IMR-90 (cell line): ENCODE results near the gene BCL11B. TPM values are rescaled to one million over a fixed set of nuclear protein-coding genes. Genes with fewer than 3 reads are reported as not detected.

Source experiments
- ATAC-seq: fragments of 200-7000 bp; cut with Tn5 transposase; 2 replicates; pipeline ENCODE4 v1.9.1; 2020; ENCODE audit warnings: low read depth, mild to moderate bottlenecking, moderate library complexity
- BruUV-seq: library from RNA; stranded (reverse); fragments of 400-500 nt; replicated peaks from 2 replicates; lab custom pipeline; 2021; lab: Mats Ljungman, UMichigan
- CTCF ChIA-PET: fragments of 300-600 bp; formaldehyde crosslinking; extraction: SDS; loops from one replicate; lab custom pipeline; 2021; ENCODE audit warnings: antibody characterized with exemption; lab: Yijun Ruan, JAX
- POLR2A ChIA-PET: fragments of 300-600 bp; sonication (Branson Sonifier 250); formaldehyde crosslinking; loops from one replicate; lab custom pipeline; 2022; ENCODE audit warnings: antibody characterized with exemption; ENCODE audit not compliant: unreplicated experiment; lab: Charles Lee
- DNase-seq: peaks from one replicate; pipeline ENCODE4 v3.0.0; 2013
- H2AFZ ChIP-seq: replicated peaks from 2 replicates; pipeline ENCODE3; 2013; ENCODE audit warnings: low read length, mild to moderate bottlenecking; ENCODE audit not compliant: poor library complexity
- H2AK5ac ChIP-seq: 2 replicates; pipeline ENCODE4 v1.6.1; 2013; ENCODE audit warnings: low read depth, low read length, inconsistent platforms
- H2AK9ac ChIP-seq: replicated peaks from 2 replicates; pipeline ENCODE3; 2013; ENCODE audit warnings: mild to moderate bottlenecking, low read depth, low read length, moderate library complexity; ENCODE audit not compliant: poor library complexity
- H2BK120ac ChIP-seq: 2 replicates; pipeline ENCODE4 v1.6.1; 2013; ENCODE audit warnings: low read depth, low read length, inconsistent platforms
- H2BK15ac ChIP-seq: 3 replicates; pipeline ENCODE4 v1.6.1; 2013; ENCODE audit warnings: low read depth, low read length, inconsistent platforms
- H2BK20ac ChIP-seq: 2 replicates; pipeline ENCODE4 v1.6.1; 2013; ENCODE audit warnings: low read depth, mild to moderate bottlenecking, inconsistent platforms, low read length, moderate library complexity
- H2BK5ac ChIP-seq: 2 replicates; pipeline ENCODE4 v1.6.1; 2013; ENCODE audit warnings: mild to moderate bottlenecking, low read depth, low read length, inconsistent platforms; ENCODE audit not compliant: poor library complexity, severe bottlenecking
- H3K14ac ChIP-seq: replicated peaks from 2 replicates; pipeline ENCODE4 v1.6.1; 2013; ENCODE audit warnings: low read depth, low read length, inconsistent platforms
- H3K18ac ChIP-seq: 2 replicates; pipeline ENCODE4 v1.6.1; 2013; ENCODE audit warnings: low read depth, low read length, control low read depth
- H3K23ac ChIP-seq: 2 replicates; pipeline ENCODE4 v1.6.1; 2013; ENCODE audit warnings: low read depth, low read length, inconsistent platforms
- H3K27ac ChIP-seq: 2 replicates; pipeline ENCODE4 v1.5.1; 2013; ENCODE audit warnings: mild to moderate bottlenecking, control low read depth, low read length; ENCODE audit not compliant: insufficient read depth
- H3K27me3 ChIP-seq: 2 replicates; pipeline ENCODE4 v1.6.1; 2013; ENCODE audit warnings: low read length; ENCODE audit not compliant: control insufficient read depth, insufficient read depth
- H3K36me3 ChIP-seq: 2 replicates; pipeline ENCODE4 v1.6.1; 2013; ENCODE audit warnings: low read length, mixed read lengths; ENCODE audit not compliant: control insufficient read depth, insufficient read depth
- H3K4ac ChIP-seq: 2 replicates; pipeline ENCODE4 v1.6.1; 2013; ENCODE audit warnings: low read depth, low read length, inconsistent platforms
- H3K4me1 ChIP-seq: 2 replicates; pipeline ENCODE4 v1.6.1; 2013; ENCODE audit warnings: low read length, mixed read lengths; ENCODE audit not compliant: control insufficient read depth, insufficient read depth
- H3K4me2 ChIP-seq: 2 replicates; pipeline ENCODE4 v1.6.1; 2013; ENCODE audit warnings: low read depth, mild to moderate bottlenecking, control low read depth, low read length, moderate library complexity
- H3K4me3 ChIP-seq: 2 replicates; pipeline ENCODE4 v1.5.1; 2013; ENCODE audit warnings: low read depth, mild to moderate bottlenecking, control low read depth, low read length, moderate library complexity; ENCODE audit not compliant: insufficient read depth
- H3K56ac ChIP-seq: 2 replicates; pipeline ENCODE4 v1.6.1; 2013; ENCODE audit warnings: low read length, inconsistent platforms; ENCODE audit not compliant: insufficient read depth; ENCODE audit errors: extremely low read depth
- H3K79me1 ChIP-seq, 2 experiments: 2 replicates each; pipeline ENCODE4 v1.6.1; 2013; ENCODE audit warnings: low read length in 2 of 2, inconsistent platforms in 1 of 2, low read depth in 1 of 2
- H3K9ac ChIP-seq: 2 replicates; pipeline ENCODE4 v1.6.1; 2013; ENCODE audit warnings: low read depth, low read length, control low read depth
- H3K9me1 ChIP-seq: 2 replicates; pipeline ENCODE4 v1.6.1; 2013; ENCODE audit warnings: low read length, inconsistent platforms; ENCODE audit not compliant: insufficient read depth
- H3K9me3 ChIP-seq: 2 replicates; pipeline ENCODE4 v1.6.1; 2013; ENCODE audit warnings: low read length; ENCODE audit not compliant: control insufficient read depth, insufficient read depth
- H4K20me1 ChIP-seq: 2 replicates; pipeline ENCODE4 v1.6.1; 2013; ENCODE audit warnings: low read length, inconsistent platforms; ENCODE audit not compliant: insufficient read depth
- H4K5ac ChIP-seq: 2 replicates; pipeline ENCODE4 v1.6.1; 2013; ENCODE audit warnings: mild to moderate bottlenecking, low read depth, low read length, control low read depth
- H4K8ac ChIP-seq, 2 experiments: 2 replicates each; pipeline ENCODE4 v1.6.1; 2013; ENCODE audit warnings: low read depth in 2 of 2, low read length in 2 of 2, control low read depth in 1 of 2, inconsistent platforms in 1 of 2
- H4K91ac ChIP-seq: 2 replicates; pipeline ENCODE4 v1.6.1; 2013; ENCODE audit warnings: low read depth, low read length, inconsistent platforms; ENCODE audit not compliant: insufficient read depth
- MXI1 ChIP-seq: IDR thresholded peaks from 2 replicates; pipeline ENCODE4 v1.6.1; 2012; ENCODE audit warnings: low read depth, mild to moderate bottlenecking, low read length, moderate library complexity, borderline replicate concordance
- WGBS, 2 experiments: methylation state at CpG; one replicate each; pipeline versions ENCODE4 v1.1.5 to v1.1.7; 2013; ENCODE audit warnings: missing lambda C conversion rate in 2 of 2; ENCODE audit not compliant: insufficient read length in 1 of 2; ENCODE audit errors: extremely low coverage in 2 of 2; 5-methylcytosine and 5-hydroxymethylcytosine counted together
- dilution Hi-C: fragments of 300-500 bp; cut with HindIII; formaldehyde crosslinking; loops from one replicate; pipeline ENCODE4 v1.14.3; 2018; ENCODE audit warnings: low sequenced_read_pairs; ENCODE audit not compliant: unreplicated experiment
- in situ Hi-C: fragments of 300-500 bp; cut with MboI; formaldehyde crosslinking; loops from 3 replicates; pipeline ENCODE4 v1.14.3; 2019; ENCODE audit warnings: low sequenced_read_pairs, inconsistent platforms, mixed read lengths
- intact Hi-C: fragments of 100-400 bp; cut with micrococcal nuclease; formaldehyde crosslinking; loops from 2 replicates; pipeline ENCODE4 v1.10.0; 2022
- polyA plus RNA-seq, 3 experiments: library from polyadenylated mRNA; depleted of rRNA; stranded (reverse); fragments of >200 nt; gene quantifications; 2 replicates each; pipeline ENCODE4 v1.2.3, GENCODE V29; 2012; ENCODE audit warnings: low replicate concordance in 1 of 3
- total RNA-seq: library from RNA; depleted of rRNA; stranded (reverse); fragments of >200 nt; gene quantifications from 2 replicates; pipeline ENCODE4 v1.2.3, GENCODE V29; 2012
- TF ChIP-seq, protein P1 (sequence below): conservative IDR thresholded peaks from 2 replicates; pipeline ENCODE4 v1.5.1; 2012; ENCODE audit warnings: mild to moderate bottlenecking, low read depth, low read length, improper control_type of control experiment

Gene BCL11B
- total and polyA plus RNA-seq, 2 of the 4 experiments (the other 2 are of a cell fraction), result under 0.01 TPM; not detected in 1

DNA sequence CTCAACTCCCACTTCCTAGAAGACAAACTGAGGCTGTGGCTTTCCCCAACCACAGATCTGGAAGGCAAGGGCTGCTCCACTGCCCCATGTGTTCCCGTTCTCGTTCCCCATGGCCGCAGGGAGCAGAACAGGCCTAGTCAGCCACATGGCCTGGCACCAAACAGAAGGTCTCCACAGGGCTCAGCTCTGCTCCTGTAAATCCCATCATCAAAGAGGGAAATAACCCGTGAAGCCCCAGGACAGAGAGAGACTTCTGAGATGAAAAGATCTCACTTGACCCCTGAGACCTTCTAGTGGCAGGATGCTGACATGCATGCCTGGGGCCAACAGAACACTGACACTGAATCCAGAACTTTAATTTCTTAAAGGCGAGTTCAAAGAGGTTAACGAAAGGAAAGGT lies 68.9 kb downstream of the BCL11B start:
- WGBS, 2 experiments, result no CpG with 5 or more reads among the region's 6 CpGs
- POLR2A ChIA-PET, result no interaction called here
- ATAC-seq, result no peak

More for the DNA sequence above, 68.9 kb downstream of the BCL11B start:
- no peak overlapping the region for H2BK5ac ChIP-seq
- H4K20me1 ChIP-seq, result no peaks in the 10 kb centered on the region
- no TSS peak for BruUV-seq
- H2AK9ac ChIP-seq, result no peak overlapping the region
- H3K9me3 ChIP-seq, result peaks cover 25% of the 10 kb centered on the region; the same call in 1 of the 2 replicates
- H2AFZ ChIP-seq, result no peak overlapping the region
- H4K5ac ChIP-seq, result no peak overlapping the region
- H2AK5ac ChIP-seq, result no peak overlapping the region
- no peaks in the 10 kb centered on the region for H3K36me3 ChIP-seq
- H4K91ac ChIP-seq, result no peak overlapping the region
- no peak overlapping the region for H3K18ac ChIP-seq
- H3K27ac ChIP-seq, result no peak overlapping the region
- intact Hi-C loops (no loop called here), dilution Hi-C loops (no loop called here), in situ Hi-C loops (no loop called here)
- H3K14ac ChIP-seq, result no peak overlapping the region
- no peak overlapping the region for H3K4ac ChIP-seq
- TF ChIP-seq MXI1, result no peak
- TF ChIP-seq, protein P1, sequence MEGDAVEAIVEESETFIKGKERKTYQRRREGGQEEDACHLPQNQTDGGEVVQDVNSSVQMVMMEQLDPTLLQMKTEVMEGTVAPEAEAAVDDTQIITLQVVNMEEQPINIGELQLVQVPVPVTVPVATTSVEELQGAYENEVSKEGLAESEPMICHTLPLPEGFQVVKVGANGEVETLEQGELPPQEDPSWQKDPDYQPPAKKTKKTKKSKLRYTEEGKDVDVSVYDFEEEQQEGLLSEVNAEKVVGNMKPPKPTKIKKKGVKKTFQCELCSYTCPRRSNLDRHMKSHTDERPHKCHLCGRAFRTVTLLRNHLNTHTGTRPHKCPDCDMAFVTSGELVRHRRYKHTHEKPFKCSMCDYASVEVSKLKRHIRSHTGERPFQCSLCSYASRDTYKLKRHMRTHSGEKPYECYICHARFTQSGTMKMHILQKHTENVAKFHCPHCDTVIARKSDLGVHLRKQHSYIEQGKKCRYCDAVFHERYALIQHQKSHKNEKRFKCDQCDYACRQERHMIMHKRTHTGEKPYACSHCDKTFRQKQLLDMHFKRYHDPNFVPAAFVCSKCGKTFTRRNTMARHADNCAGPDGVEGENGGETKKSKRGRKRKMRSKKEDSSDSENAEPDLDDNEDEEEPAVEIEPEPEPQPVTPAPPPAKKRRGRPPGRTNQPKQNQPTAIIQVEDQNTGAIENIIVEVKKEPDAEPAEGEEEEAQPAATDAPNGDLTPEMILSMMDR, result no peak
- no peak overlapping the region for H3K23ac ChIP-seq
- H4K8ac ChIP-seq, result no peak overlapping the region
- CTCF ChIA-PET, result interaction anchor here (0.6 kb wide), 1 partner anchor 113 kb away, joined by 3 read pairs; no protein-coding TSS in a partner anchor
- H3K9ac ChIP-seq, result no peak overlapping the region
- no peak overlapping the region for H2BK120ac ChIP-seq
- H3K79me1 ChIP-seq, result no peaks in the 10 kb centered on the region
- no peak overlapping the region for H3K56ac ChIP-seq
- no peaks in the 10 kb centered on the region for H3K9me1 ChIP-seq
- no peak overlapping the region for H2BK20ac ChIP-seq
- no peak for DNase-seq
- H2BK15ac ChIP-seq, result no peak overlapping the region
- H3K4me1 ChIP-seq, result no peaks in the 10 kb centered on the region
- no peaks in the 10 kb centered on the region for H3K27me3 ChIP-seq
- no peak overlapping the region for H3K4me2 ChIP-seq
- no peak overlapping the region for H3K4me3 ChIP-seq
